Hematopoietic multipotent progenitor cell treated with erythropoietin and hydrocortisone succinate and interleukin-3 and kit ligand, for 8 days (in vitro differentiated cells): ENCODE data around the gene PPP1R12B.
"Not testable (repeated sequence)": the region's sequence is repeated elsewhere in the genome, so short reads cannot be mapped to it uniquely, and the experiment has no call there.

ENCODE experiments used
- DNase-seq: peaks from one replicate; pipeline ENCODE4 v3.0.0-alpha.2; 2015

Gene PPP1R12B

GRCh38 chr1:202588503-202589189, 240.1 kb downstream of the PPP1R12B start:
- DNase-seq, result no peak

- DNase-seq, result no peak
Measured at GRCh38 chr1:202589190-202589930, 240.9 kb downstream of the PPP1R12B start.

- no peak for DNase-seq
Measured at GRCh38 chr1:202590126-202590525, 241.6 kb downstream of the PPP1R12B start.

GRCh38 chr1:202590975-202591411, 242.5 kb downstream of the PPP1R12B start:
- no peak for DNase-seq

- no peak for DNase-seq
Measured at GRCh38 chr1:202591515-202591914, 243.0 kb downstream of the PPP1R12B start.

GRCh38 chr1:202592146-202592545, 243.6 kb downstream of the PPP1R12B start:
- no peak for DNase-seq

- DNase-seq, result no peak
Measured at GRCh38 chr1:202593845-202594244, 245.3 kb downstream of the PPP1R12B start.

GRCh38 chr1:202596638-202597037, 248.1 kb downstream of the PPP1R12B start:
- DNase-seq, result no peak

GRCh38 chr1:202597090-202597761, 248.7 kb downstream of the PPP1R12B start:
- DNase-seq, result no peak

GRCh38 chr1:202599669-202600431, 251.4 kb downstream of the PPP1R12B start:
- peak; percentile 55 for DNase-seq

- no peak for DNase-seq
Measured at GRCh38 chr1:202600432-202601041, 252.0 kb downstream of the PPP1R12B start.

GRCh38 chr1:202603435-202603834, 254.9 kb downstream of the PPP1R12B start:
- DNase-seq, result no peak

- DNase-seq, result no peak
Measured at GRCh38 chr1:202605515-202605914, 257.0 kb downstream of the PPP1R12B start.

- not testable (repeated sequence) for DNase-seq
Measured at GRCh38 chr1:202612036-202612435, 263.5 kb downstream of the PPP1R12B start.

- no peak for DNase-seq
Measured at GRCh38 chr1:202613571-202613970, 265.1 kb downstream of the PPP1R12B start.

GRCh38 chr1:202614363-202615207, 266.1 kb downstream of the PPP1R12B start:
- DNase-seq, result not testable (repeated sequence)

GRCh38 chr1:202615208-202615500, 266.7 kb downstream of the PPP1R12B start:
- not testable (repeated sequence) for DNase-seq

GRCh38 chr1:202615501-202616354, 267.2 kb downstream of the PPP1R12B start:
- DNase-seq, result peak; percentile 9

- no peak for DNase-seq
Measured at GRCh38 chr1:202616355-202616915, 267.9 kb downstream of the PPP1R12B start.

- not testable (repeated sequence) for DNase-seq
Measured at GRCh38 chr1:202619012-202619411, 270.5 kb downstream of the PPP1R12B start.
